ENCODE measurements around the gene DOK4. TPM values are rescaled to one million over a fixed set of nuclear protein-coding genes. Genes with fewer than 3 reads are reported as not detected.

Gene DOK4
- total RNA-seq, 4 donors from 2014 or later = 57.9 to 312 (median 143) TPM

GRCh38 chr16:57507136-57508034 is 21.1 kb upstream of the DOK4 start:
- TF ChIP-seq EP300 (IDR thresholded peaks at IDR 0.05; ENCODE audit: low read depth) (no peak), POLR2AphosphoS5 (IDR thresholded peaks at IDR 0.05) (no peak), CTCF (IDR thresholded peaks at IDR 0.05) (no peak), POLR2A (IDR thresholded peaks at IDR 0.05) (no peak)
- intact Hi-C loops (cut with DNase I; ENCODE audit: low total_unique reads) (no loop called here), in situ Hi-C loops (cut with MboI; ENCODE audit: low pct_ligation_motif_present in 1 of 4, low pct_unique_long_range_greater_than_20kb in 1 of 4, low sequenced_read_pairs in 3 of 4) (no loop called here)
- no peaks in the 10 kb centered on the region for H3K36me3 ChIP-seq
- H3K27ac ChIP-seq = no peak overlapping the region
- peaks cover 0 to 5% (median 2%) of the 10 kb centered on the region in 4 donors for H3K4me1 ChIP-seq
- 60 to 87% methylated on average over 2 to 11 of the region's 13 CpGs for WGBS, 2 donors (ENCODE audit: low coverage in 1 of 2)
- H3K4me3 ChIP-seq = no peak overlapping the region
- no peak for DNase-seq
- no peaks in the 10 kb centered on the region for H3K9me3 ChIP-seq
- no peaks in the 10 kb centered on the region for H3K27me3 ChIP-seq

GRCh38 chr16:57505169-57505568 is 18.9 kb upstream of the DOK4 start:
- no peak for DNase-seq
- Histone ChIP-seq H3K27ac (no peak overlapping the region), H3K4me1 (peaks cover 0 to under 1% (median under 1%) of the 10 kb centered on the region in 4 donors), H3K9me3 (no peaks in the 10 kb centered on the region), H3K27me3 (no peaks in the 10 kb centered on the region), H3K4me3 (no peak overlapping the region), H3K36me3 (no peaks in the 10 kb centered on the region)
- intact Hi-C loops (cut with DNase I; ENCODE audit: low total_unique reads) (no loop called here), in situ Hi-C loops (cut with MboI; ENCODE audit: low pct_ligation_motif_present in 1 of 4, low pct_unique_long_range_greater_than_20kb in 1 of 4, low sequenced_read_pairs in 3 of 4) (no loop called here)
- no peak for TF ChIP-seq EP300 (IDR thresholded peaks at IDR 0.05; ENCODE audit: low read depth)
- no peak for TF ChIP-seq POLR2A (IDR thresholded peaks at IDR 0.05)
- TF ChIP-seq CTCF (IDR thresholded peaks at IDR 0.05) = no peak
- TF ChIP-seq POLR2AphosphoS5 (IDR thresholded peaks at IDR 0.05) = no peak
- WGBS, 2 donors (ENCODE audit: low coverage in 1 of 2) = 76 to 100% methylated on average over 1 to 6 of the region's 6 CpGs

- H3K4me1 ChIP-seq = no peaks in the 10 kb centered on the region
Measured at GRCh38 chr16:57504491-57504890, 18.2 kb upstream of the DOK4 start.

More at GRCh38 chr16:57504491-57504890, 18.2 kb upstream of the DOK4 start:
- TF ChIP-seq CTCF (IDR thresholded peaks at IDR 0.05) (no peak), EP300 (IDR thresholded peaks at IDR 0.05; ENCODE audit: low read depth) (no peak), POLR2A (IDR thresholded peaks at IDR 0.05) (no peak), POLR2AphosphoS5 (IDR thresholded peaks at IDR 0.05) (no peak)
- WGBS, 2 donors (ENCODE audit: low coverage in 1 of 2) = 86 to 97% methylated on average over 4 to 5 of the region's 5 CpGs
- Histone ChIP-seq H3K9me3 (no peaks in the 10 kb centered on the region), H3K4me3 (no peak overlapping the region), H3K27ac (no peak overlapping the region), H3K36me3 (no peaks in the 10 kb centered on the region), H3K27me3 (no peaks in the 10 kb centered on the region)
- DNase-seq = no peak
- intact Hi-C loops (cut with DNase I; ENCODE audit: low total_unique reads) = no loop called here
- in situ Hi-C loops (cut with MboI; ENCODE audit: low pct_ligation_motif_present in 1 of 4, low pct_unique_long_range_greater_than_20kb in 1 of 4, low sequenced_read_pairs in 3 of 4) = no loop called here

Measured in transverse colon (tissue), 4 donors.